Activated CD8-positive, alpha-beta memory T cell treated with anti-CD3 and anti-CD28 coated beads, Interleukin-2, amount 50 U/mL, for 24 hours (primary cell): ENCODE data around the gene LHX4.
"Not testable (repeated sequence)": the region's sequence is repeated elsewhere in the genome, so short reads cannot be mapped to it uniquely, and the experiment has no call there.

ENCODE experiments used
- DNase-seq: peaks from one replicate; pipeline ENCODE4 v3.0.0-alpha.2; 2020; ENCODE audit errors: extremely low read depth

The LHX4 gene

DNA sequence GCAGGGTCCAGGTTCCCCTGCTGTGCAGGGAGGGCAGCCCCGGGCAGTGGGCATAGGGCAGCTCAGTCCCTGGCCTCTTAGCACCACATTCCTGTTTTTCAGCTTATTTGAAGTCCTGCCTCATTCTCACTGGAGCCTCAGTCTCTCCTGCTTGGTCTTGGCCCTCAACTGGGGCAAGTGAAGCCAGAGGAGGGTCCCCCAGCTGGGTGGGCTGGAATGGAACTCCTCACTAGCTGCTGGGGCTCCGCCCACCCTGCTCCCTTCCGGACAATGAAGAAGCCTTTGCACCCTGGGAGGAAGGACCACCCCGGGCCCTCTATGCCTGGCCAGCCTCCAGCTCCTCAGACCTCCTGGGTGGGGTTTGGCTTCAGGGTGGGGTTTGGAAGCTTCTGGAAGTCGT, 32.8 kb upstream of the LHX4 start:
- no peak for DNase-seq

DNA sequence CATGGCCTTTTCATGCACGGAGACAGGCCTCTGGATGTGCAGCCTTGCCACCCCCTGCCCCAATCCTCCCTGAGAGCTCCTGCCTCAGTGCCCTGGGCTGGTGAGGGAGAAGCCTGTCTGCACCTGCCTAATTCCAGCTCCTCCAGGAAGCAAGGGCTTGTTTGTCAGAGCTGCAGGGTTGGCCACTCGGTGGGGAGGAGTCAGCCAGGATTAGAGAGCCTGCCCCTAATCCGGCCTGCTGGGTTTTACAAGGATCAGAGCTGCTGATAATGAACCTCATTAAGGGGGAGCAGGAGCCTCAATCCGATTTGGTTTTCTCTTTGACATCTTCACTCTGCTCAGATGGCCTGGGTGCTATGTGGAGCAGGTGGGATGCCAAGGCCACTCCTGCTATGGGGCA, 31.9 kb upstream of the LHX4 start:
- DNase-seq = no peak

DNA sequence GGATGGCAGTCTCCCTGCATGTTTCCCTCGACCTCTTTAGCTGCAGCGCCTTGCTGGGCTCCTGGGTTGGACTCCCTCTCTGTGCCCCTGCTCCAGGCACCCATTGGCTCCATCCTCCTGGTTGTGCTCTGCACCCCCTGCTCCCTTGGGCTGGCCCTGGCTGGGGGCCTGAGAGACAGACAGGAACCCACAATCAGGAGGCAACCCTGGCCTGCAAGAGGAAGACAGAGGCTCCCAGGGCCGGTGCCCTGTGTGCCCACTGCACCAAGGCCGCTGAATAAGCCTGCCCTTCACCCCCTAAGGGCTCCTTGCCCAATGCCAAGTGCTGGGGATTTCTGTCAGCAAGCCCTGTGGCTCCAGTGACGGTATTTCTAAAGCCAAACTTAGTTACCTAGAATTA, 31.5 kb upstream of the LHX4 start:
- no peak for DNase-seq

DNA sequence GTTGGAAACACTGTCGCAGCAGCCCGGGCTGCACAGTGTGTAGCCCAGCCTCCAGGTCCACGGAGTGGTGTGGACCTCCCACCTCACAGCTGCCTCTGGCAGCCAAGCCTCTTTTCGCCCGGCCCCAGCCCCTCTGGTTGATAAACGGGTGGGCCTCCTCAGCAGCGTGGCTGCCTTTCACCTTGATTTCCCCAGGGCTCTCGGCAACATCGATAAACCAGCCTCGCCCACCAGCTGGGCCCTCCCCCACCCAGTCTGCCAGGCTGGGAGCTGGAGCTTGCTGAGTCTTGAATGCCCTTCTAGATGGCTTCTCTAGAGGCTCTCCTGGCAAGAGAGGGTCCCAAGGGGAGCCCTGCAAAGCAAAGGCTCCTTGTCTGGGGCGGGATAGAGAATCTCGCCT, 31.0 kb upstream of the LHX4 start:
- no peak for DNase-seq

DNA sequence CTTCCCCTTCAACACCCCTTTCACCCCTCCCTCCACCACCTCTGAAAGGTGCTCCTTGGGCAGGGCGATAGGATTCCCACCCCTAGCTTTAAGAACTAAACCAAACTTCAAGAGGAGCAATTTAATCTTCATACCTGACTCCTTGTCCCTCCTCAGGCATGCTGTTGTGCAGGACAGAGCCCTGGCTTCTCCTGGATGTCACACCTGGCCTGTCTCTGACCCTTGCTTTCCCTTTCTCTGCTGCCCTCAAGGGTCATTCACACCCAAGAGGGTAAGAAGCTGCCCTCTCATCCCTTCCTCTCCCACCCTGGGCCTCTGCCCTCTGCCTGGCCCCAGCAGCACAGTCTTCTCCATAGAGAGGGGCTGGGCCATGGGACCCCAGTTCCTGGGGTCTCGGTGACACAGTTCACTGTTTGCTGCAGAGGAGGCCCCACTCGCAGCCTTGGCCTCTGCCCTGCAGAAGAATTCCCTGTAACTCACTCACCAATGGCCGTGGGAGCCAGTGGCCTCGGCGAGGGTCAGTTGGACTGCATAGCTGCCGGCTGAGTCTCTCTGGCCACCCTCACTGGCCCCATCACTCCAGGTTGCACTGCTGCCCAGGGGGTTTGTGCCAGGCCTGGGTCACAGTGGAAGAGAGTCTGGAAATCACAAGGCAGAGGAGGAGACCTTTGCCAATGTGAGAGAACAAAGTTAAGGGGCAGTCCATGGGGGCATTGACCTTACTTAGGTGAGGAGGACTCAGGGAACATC, 28.4 kb upstream of the LHX4 start:
- no peak for DNase-seq

DNA sequence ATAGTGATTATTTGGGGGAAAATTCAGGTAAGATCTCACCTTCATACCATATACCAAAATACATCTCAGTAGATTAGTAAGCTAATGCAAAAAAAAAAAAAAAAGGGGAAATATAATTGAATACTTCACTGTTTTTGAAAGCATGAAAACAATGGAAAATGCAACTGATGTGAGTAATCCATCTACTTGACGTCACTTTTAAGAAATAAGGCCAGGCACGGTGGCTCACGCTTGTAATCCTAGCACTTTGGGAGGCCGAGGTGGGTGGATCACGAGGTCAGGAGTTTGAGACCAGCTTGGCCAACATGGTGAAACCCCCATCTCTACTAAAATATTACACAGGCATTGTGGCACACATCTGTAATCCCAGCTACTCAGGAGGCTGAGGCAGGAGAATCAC, 27.5 kb upstream of the LHX4 start:
- DNase-seq = not testable (repeated sequence)

DNA sequence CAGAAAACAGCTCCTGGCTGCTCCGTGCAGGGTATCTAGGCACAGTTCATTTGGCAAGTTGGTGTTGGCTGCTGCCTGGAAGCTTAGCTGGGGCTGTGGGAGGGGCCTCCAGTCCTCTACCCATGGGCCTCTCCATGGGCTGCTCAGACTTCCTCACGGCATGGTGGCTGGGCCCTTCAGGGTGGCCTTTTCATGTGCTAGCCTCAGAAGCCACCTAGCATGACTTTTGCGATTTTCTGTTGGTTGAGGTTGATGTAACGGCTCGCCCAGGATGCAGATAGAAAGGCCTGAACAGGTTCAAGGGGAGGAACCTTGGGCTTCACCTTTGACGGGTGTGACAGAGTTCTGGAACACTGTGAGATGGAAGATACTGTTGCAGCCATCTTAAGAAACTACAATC, 25.8 kb upstream of the LHX4 start:
- no peak for DNase-seq

DNA sequence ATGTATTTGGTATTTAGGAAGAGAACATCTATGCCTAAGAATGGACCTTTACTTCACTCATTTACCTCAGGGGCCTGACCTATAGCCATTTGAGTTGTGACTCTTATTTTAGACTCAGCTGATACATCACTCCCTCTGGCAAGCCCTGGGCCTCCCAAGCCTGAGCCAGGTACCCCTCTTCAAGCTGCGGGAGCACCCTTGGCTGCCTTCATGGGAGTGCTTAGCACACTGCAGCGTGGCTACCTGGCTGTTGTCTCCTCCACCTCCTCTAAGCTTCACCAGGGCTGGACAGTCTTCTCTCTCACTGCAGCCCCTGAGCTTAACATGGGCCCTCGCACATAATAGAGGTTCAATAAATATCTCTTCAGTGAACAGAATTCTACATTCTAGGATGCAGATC, 23.5 kb upstream of the LHX4 start:
- DNase-seq = no peak

DNA sequence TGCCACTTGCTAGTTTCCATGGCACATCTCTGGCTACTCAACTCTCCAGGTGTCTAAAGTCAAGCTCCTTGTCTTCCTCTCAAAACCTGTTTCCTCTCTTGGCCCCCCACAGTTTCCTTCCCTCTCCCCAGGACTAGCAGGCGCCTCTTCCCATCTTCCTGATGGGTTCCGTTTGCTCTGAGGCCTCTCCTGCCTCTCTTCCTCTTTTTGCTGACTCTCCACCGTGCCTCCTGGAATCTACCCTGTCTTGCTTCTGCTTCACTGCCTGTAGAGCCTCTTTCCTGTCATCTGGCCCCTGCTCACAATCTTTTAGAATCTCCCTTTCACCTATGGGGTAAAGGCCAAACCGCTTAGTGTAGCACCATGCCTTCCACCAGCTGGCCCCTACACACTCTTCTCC, 21.8 kb upstream of the LHX4 start:
- DNase-seq = no peak

DNA sequence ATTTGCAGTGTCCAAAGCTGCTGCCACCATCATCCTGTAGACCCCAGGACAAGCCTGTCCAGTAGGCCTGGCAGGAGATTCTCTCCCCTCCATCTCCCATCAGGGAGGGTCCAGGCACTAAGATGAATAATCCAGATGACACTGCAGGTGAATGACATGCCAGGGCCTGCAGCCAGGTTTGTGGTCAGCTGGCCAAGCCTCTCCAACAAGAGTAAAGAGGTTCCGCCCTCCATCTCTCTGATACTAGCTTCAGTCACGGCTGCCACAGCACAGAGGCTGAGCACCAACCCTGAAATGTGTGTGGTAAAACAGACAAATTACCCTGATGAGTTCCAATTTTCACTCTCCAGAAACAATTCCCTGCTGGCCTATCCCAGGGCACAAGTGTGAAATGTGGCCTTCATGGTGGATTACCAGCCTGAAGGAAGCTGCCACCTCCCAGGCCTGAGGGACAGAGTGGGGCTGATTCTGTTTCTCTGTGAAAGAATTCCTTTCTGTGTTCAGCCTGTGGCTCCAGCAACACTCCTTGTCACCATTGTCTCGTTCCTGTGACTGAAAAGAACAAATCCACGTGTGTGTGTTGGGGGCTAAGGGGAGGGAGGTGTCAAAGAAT, 19.9 kb upstream of the LHX4 start:
- no peak for DNase-seq

DNA sequence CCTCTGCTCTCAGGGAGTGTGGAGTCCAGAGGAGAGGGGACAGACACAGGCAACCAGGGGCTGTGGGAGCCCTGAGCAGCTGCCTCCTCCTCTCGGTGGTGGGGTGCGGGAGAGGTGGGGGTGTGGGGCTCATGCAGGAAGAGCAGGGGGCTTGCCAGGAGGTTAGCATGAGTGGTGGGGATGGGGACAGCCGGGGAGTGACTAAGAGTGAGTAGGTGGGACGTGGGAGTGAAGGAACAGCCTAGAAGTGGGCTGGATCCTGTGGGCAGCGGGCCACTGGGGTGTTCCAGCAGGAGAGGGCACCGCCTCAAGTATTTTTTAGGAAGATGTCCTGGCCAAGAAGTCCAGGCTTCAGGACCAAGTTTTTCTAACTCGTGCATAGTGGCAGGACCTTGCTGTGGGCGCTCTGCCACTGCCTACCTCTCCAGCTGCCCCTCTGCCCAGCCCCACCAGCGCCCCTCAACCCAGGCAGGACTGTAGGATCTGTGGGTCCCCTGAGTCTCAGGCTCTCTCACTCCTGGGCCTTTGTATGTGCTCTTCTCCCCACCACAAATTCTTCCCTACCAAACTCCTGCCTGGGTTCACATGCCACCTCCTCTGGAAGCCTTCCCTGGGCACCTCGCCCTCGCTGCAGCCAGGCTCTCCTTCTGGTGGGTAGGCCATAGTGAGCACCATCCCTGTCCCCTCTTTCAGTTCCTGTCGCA, 18.8 kb upstream of the LHX4 start:
- no peak for DNase-seq

DNA sequence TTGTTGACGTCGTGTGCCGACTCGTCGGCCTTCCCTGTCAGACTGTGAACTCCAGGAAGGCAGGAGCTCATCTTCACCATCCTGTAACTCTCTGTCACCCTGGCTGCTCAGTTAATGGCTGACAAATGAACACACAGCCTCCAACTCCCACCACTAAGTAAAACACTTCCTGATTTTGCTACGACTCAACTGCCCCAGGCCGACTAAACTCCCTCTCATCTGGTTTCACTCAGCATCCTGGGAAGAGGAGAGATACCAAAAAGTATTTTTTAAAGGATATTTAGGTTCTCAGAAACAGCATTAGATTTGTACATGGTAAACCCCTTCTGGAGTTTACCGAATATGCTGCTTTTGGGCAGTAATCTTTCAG, 18.2 kb upstream of the LHX4 start:
- no peak for DNase-seq

DNA sequence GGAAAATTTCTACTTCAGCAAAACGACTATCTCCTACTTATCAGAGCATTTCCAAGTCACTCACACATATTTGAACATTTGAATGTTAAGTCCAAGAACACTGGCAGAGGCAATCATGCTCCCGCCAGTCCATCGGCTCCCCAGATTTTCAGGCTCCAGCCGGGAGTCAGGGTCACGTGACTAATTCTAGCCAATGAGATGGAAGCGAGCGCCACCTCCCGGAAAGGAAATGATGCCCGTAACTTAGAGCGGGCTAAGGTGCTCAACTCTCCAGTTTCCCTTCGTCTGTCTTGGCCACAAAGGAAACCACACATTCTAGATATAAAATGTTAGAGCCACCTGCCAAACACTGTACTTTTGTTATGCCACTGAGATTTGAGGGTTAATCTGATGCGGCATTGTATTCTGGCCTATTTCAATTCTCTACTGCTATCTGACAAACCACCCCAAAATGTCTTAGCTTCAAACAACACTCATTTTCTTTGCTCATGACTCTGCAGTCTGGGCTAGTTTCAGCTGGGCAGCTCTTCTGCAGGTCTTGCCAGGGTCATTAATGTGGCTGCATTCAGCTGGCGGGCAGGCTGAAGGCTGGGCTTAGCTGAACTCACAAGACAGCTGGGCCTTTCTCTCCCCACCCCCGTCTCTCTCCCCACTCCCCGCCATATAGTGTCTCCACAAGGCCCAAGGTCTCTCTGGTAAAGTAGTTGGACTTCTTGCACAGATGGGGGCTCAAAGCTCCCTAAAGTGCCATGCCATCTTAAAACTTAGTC, 16.5 kb upstream of the LHX4 start:
- no peak for DNase-seq

DNA sequence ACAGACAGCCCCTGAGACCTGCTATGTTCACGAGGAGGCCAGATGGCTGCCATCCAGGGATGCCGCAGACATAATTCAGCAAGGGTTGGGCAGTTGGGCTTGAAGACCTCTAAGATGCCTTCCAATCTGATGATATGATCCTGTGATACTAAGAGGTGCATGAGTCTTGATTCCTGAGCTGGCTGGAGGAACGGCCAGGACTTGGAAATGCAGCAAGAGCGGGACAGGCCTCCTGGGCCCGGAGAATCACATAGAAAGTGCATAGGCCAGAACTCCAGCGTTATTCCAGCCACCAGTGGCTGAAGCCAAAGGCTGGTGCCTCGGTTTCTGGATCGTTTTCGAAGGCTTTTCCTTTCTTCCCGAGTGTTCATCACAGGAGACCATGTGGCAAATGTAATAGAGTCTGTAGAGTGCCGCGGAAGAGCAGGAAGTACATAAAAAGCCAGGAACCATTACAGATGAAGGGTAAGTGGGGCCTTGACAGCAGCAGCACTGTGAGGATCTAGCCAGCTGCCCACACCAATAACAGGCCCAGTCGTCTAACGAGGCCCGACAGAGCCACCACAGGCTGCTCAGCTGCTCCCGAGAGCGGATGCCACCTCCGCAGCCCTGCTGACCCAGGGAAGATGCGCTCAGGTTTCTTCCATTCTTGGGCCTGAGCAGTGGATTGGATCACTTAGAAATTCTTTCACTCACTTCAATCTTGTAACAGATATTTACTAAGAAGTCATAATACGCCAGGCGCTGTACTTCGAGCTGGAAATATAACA, 14.0 kb upstream of the LHX4 start:
- no peak for DNase-seq

DNA sequence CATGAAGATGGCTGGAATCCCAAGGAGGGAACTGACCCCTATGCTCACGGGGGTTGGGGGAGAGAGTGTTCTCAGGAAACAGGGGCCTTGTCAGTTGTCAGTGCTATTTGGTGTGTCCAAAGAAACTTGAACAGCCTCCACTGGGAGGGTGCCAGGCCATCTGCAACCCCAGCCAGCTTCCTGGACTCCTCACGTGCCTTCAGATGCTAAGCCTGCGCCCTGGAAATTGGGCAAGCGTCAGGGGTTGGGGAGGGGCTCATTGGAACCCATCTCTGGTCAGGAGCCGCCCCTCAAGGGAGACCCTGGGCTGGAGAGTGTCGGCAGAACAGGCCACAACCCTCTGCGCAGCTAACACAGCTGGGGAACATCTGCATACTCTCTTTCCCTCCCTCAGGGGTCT, 13.1 kb upstream of the LHX4 start:
- DNase-seq = no peak

DNA sequence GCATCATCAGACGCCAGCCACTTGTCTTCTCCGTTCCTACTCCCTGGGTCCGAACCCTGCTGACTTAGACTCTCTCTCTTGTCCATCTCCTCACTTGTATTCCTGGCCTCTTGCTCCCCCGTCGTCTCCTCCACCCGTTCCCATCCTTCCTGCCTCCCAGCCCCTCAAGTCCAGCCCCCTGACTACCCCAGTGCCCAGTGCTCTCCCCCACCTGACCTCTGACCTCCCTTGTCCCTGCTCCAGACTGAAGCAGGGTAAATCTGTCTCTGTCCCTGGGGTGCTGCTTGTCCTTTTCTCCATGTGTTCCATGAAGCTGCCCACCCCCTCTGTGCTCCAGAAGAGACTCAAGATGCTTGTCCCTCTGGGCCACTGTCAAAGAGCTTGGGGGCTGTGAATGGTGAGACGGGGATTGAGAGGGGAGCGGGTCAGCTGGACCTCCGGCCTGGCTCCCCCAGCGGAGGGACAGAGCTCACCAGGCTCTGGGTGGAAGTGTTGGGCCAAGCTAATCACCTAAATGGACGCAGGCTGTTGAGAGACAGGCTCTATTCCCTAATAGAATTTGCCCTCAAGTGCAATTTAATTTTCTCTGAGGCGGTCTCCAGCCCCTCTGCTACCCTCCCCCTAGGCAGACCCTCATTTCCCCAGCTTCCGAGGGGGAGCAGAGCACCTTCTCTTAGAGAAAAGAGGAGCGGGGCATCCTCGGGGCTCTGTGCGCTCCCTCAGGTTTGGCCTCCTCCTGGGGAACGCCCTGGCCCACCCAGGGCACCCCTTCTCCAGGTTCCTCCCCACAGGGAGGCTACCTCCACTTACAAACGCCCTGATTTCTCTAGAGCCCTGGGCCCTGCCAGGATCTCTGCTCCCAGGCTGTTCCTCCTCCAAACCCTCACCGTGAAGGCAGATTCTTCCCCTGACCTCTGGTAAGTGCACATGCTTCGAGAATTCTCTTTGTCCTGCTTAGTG, 11.0 kb upstream of the LHX4 start:
- no peak for DNase-seq

DNA sequence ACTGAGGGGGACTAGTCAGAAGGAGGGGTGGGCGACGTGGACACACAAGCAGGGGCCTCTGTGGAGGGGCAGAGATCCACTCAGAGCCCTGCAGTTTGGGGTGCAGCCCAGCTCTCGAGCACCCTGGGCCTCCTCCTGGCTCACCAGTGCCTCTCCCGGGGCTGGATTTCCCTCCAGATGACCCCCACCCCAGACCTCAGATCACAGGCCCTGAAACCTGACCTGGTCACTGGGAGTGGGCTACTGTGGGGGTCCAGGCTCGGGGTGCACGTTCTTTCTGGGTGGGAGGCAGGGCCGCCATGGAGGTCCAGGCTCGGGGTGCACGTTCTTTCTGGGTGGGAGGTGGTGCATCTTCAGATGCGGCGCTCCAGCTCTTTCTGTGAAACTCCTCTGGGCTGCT, 10.3 kb upstream of the LHX4 start:
- no peak for DNase-seq

DNA sequence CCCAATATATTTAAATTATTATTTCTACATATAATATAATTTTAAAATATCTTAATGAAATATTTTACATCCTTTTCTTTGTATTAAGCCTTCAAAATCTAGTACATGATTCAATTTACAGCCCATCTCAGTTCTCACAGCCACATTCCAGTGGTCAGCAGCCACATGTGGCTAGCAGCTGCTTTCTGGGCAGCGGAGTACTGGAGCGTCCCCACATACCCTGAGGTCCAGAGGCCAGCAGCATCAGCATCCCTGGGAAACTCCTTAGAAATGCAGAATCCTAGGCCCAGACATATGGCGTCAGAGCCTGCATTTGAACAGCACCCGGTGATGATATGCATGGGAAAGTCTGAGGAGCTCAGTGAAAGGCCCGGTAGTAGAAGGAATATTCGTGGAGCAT, 8.6 kb upstream of the LHX4 start:
- DNase-seq = no peak

DNA sequence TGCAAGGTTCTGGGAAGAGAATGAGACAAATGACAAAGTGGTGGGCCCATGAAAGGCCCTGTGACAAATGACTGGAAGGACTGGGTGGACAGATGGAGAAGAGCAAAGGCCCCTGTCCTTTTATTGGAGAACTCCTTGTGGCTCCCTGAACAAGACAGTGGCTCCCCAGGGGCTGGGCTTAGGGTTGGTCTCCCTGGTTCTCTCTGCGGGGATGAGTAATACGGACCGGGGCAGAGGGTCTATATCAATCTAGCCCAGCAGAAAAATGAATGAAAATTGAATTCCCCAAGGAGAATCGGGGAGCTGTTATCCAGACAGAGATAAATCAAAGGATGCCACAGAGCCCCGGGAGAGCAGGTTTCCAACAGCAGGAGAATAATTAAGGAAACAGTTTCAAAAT, 5.2 kb upstream of the LHX4 start:
- no peak for DNase-seq

DNA sequence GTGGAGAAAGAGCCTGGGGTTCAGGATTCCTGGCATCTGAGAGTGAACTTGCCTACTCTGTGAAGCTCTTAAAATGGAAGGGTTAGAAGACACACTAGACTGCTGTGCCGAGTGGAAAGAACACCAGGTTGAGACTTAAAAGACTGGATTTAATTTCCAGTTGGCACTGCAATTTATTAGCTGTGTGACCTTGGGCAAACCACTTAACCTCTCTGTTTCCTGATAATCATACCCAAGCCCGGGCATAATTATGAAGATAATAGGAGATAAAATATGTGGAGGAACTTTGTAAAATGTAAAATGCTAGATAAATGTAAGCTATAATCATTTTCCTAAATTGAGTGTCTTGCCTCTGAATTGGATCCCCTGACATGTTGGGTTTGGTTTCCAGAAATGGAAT, 4.7 kb upstream of the LHX4 start:
- DNase-seq = no peak
